PFSK-1 (cell line): ENCODE results near the gene HK1.

Experiments
- FOXP2 ChIP-seq: optimal IDR thresholded peaks from 2 replicates; pipeline ENCODE3; 2011; ENCODE audit warnings: borderline replicate concordance, control low read depth, inconsistent platforms; ENCODE audit not compliant: insufficient read depth; ENCODE audit errors: extremely low read length, extremely low read depth
- POLR2AphosphoS5 ChIP-seq: IDR thresholded peaks from 2 replicates; pipeline ENCODE4 v1.6.1; 2012; ENCODE audit warnings: low read depth, mild to moderate bottlenecking, control low read depth, low read length, moderate library complexity
- SIN3A ChIP-seq: IDR thresholded peaks from 2 replicates; pipeline ENCODE4 v1.6.1; 2012; ENCODE audit warnings: mild to moderate bottlenecking, low read length, moderate library complexity, borderline replicate concordance; ENCODE audit not compliant: insufficient read depth
- TF ChIP-seq, protein P1 (sequence below), 2 experiments: IDR thresholded peaks; 2 replicates each; pipeline versions ENCODE4 v1.6.1 to v1.8.0; 2011 to 2012; ENCODE audit warnings: low read depth in 2 of 2, low read length in 2 of 2, control low read depth in 1 of 2, inconsistent platforms in 1 of 2, mild to moderate bottlenecking in 1 of 2, moderate library complexity in 1 of 2; ENCODE audit not compliant: insufficient read depth in 1 of 2

DNA sequence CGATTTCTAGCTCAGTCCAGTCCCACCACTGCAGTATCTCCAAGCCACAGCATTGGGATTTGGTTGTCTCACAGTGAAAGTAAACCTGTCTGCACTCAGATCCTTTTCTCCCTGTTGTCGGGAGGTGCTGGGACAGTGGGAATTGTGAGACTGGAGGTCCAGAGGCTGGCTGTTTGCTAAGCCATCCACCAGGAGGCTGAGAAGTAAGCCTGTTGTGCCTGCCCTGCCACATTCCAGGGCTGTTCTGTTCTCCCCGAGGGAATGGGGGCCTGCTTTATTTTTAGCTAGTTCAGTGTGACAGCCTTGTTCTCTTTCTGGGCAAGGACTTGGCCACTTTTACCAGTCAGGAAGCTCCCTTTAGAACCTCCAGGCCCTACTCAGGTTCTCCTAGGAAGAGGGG is 54.9 kb downstream of the HK1 start:
- TF ChIP-seq, protein P1, sequence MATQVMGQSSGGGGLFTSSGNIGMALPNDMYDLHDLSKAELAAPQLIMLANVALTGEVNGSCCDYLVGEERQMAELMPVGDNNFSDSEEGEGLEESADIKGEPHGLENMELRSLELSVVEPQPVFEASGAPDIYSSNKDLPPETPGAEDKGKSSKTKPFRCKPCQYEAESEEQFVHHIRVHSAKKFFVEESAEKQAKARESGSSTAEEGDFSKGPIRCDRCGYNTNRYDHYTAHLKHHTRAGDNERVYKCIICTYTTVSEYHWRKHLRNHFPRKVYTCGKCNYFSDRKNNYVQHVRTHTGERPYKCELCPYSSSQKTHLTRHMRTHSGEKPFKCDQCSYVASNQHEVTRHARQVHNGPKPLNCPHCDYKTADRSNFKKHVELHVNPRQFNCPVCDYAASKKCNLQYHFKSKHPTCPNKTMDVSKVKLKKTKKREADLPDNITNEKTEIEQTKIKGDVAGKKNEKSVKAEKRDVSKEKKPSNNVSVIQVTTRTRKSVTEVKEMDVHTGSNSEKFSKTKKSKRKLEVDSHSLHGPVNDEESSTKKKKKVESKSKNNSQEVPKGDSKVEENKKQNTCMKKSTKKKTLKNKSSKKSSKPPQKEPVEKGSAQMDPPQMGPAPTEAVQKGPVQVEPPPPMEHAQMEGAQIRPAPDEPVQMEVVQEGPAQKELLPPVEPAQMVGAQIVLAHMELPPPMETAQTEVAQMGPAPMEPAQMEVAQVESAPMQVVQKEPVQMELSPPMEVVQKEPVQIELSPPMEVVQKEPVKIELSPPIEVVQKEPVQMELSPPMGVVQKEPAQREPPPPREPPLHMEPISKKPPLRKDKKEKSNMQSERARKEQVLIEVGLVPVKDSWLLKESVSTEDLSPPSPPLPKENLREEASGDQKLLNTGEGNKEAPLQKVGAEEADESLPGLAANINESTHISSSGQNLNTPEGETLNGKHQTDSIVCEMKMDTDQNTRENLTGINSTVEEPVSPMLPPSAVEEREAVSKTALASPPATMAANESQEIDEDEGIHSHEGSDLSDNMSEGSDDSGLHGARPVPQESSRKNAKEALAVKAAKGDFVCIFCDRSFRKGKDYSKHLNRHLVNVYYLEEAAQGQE (IDR thresholded peaks at IDR 0.05; ENCODE audit: insufficient read depth in 1 of 2, low read depth in 2 of 2, low read length in 2 of 2): no peak
- TF ChIP-seq POLR2AphosphoS5 (no peak), SIN3A (no peak), FOXP2 (no peak)
